Endometrial microvascular endothelial cells (primary cell): ENCODE results near the gene NFIB. TPM values are rescaled to one million over a fixed set of nuclear protein-coding genes. Genes with fewer than 3 reads are reported as not detected.

Experiments
- in situ Hi-C: cut with HindIII; loops from 2 replicates; pipeline ENCODE4 v1.10.0; 2017; ENCODE audit warnings: low sequenced_read_pairs, low pct_unique_long_range_greater_than_20kb; ENCODE audit errors: inconsistent ontology term
- total RNA-seq: library from RNA; depleted of rRNA; stranded (reverse); fragments of >200 nt; gene quantifications from one replicate; pipeline ENCODE4 v1.2.3, GENCODE V29; 2015; ENCODE audit errors: inconsistent ontology term

NFIB gene
- total RNA-seq, 1 donor from 2014 or later, result 80.0 TPM

GRCh38 chr9:14211564-14211963 lies 102.4 kb downstream of the NFIB start:
- in situ Hi-C loops, result no loop called here

GRCh38 chr9:14210428-14210827 lies 103.5 kb downstream of the NFIB start:
- in situ Hi-C loops, result no loop called here

GRCh38 chr9:14209399-14210345 lies 104.3 kb downstream of the NFIB start:
- in situ Hi-C loops, result no loop called here

GRCh38 chr9:14207352-14207995 lies 106.5 kb downstream of the NFIB start:
- in situ Hi-C loops, result no loop called here

- in situ Hi-C loops, result no loop called here
These were observed 108.5 kb downstream of the NFIB start for GRCh38 chr9:14205463-14205862.

GRCh38 chr9:14203356-14204056 lies 110.4 kb downstream of the NFIB start:
- in situ Hi-C loops, result no loop called here

GRCh38 chr9:14198841-14199455 lies 115.0 kb downstream of the NFIB start:
- in situ Hi-C loops, result no loop called here

- in situ Hi-C loops, result no loop called here
These were observed 115.7 kb downstream of the NFIB start for GRCh38 chr9:14198047-14198840.

GRCh38 chr9:14197325-14197858 lies 116.5 kb downstream of the NFIB start:
- in situ Hi-C loops, result no loop called here

- in situ Hi-C loops, result no loop called here
These were observed 120.5 kb downstream of the NFIB start for GRCh38 chr9:14193328-14193990.

- in situ Hi-C loops, result no loop called here
These were observed 121.4 kb downstream of the NFIB start for GRCh38 chr9:14192556-14192955.

- in situ Hi-C loops, result no loop called here
These were observed 122.4 kb downstream of the NFIB start for GRCh38 chr9:14191512-14191911.

GRCh38 chr9:14190240-14190639 lies 123.7 kb downstream of the NFIB start:
- in situ Hi-C loops, result no loop called here

GRCh38 chr9:14189578-14189977 lies 124.4 kb downstream of the NFIB start:
- in situ Hi-C loops, result no loop called here

- in situ Hi-C loops, result no loop called here
These were observed 124.8 kb downstream of the NFIB start for GRCh38 chr9:14189146-14189545.

- in situ Hi-C loops, result no loop called here
These were observed 125.4 kb downstream of the NFIB start for GRCh38 chr9:14188538-14188937.

- in situ Hi-C loops, result no loop called here
These were observed 125.9 kb downstream of the NFIB start for GRCh38 chr9:14188011-14188410.

GRCh38 chr9:14186096-14186495 lies 127.8 kb downstream of the NFIB start:
- in situ Hi-C loops, result no loop called here
